GM19467 (cell line): ENCODE results near the gene SIK3.

ENCODE experiments used
- ATAC-seq: cut with Tn5 transposase; IDR thresholded peaks from one replicate; pipeline ENCODE4 v1.9.1; 2021; ENCODE audit warnings: mild to moderate bottlenecking, moderate library complexity; ENCODE audit not compliant: unreplicated experiment

The SIK3 gene

GRCh38 chr11:117110294-117110950 is 12.2 kb upstream of the SIK3 start:
- no peak for ATAC-seq

DNA sequence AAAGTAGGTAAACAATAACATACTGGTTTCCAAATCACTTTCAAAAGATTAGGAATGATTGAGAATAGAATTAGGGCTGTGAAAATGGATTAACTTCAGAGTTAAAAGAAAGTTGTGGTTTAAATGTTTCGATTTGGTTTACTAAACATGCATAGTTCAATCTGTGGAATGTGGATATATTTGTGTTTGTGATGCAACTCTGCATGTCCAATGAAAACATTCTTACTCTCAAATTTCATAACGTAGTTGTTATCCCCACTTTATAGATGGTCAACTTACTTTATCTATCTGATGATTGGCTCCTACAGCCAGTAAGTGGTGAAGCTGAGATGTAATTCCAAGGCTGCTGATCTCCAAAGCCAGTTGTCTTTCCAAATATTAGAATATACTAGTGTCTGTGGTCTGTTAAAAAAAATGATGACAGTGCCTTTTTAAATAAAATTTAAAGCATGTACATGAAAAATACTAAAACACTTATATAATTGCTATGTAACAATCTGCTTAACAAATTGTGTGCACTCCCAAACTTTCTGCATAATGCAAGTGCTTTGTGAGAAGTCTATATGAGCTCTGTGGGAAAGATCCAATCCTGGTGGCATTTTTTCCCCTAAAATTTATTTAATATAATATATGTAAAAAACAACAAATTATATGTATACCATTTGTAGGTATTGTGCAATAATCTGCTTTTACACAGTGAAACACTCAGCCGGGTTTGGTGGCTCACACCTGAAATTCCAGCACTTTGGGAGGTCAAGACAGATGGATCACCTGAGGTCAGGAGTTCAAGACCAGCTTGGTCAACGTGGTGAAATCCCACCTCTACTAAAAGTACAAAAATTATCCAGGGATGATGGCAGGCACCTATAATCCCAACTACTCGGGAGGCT is 9.7 kb upstream of the SIK3 start:
- no peak for ATAC-seq

DNA sequence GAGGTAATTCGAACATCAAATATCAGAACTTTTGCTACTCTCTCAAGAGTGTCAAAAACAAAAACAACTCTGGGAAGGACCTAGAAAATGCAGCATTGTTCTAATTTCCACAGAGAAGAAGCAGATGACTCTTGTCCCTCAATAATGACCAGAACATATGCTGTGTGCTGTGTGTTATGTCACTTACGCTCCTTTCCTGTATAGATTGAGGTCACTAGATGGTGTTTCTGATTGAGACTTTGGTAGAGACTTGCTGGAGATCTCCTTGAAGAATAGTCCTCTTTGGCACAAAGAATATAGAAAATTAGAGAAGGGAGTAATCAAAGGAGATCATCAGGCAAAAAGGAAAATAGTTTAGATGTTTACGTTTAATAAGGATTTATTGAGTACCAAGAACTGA is 2.3 kb upstream of the SIK3 start:
- no peak for ATAC-seq

GRCh38 chr11:117099696-117100095 is 1.5 kb upstream of the SIK3 start:
- ATAC-seq = no peak

GRCh38 chr11:117097389-117098268 is 599 bp downstream of the SIK3 start:
- ATAC-seq = peak; percentile 20

DNA sequence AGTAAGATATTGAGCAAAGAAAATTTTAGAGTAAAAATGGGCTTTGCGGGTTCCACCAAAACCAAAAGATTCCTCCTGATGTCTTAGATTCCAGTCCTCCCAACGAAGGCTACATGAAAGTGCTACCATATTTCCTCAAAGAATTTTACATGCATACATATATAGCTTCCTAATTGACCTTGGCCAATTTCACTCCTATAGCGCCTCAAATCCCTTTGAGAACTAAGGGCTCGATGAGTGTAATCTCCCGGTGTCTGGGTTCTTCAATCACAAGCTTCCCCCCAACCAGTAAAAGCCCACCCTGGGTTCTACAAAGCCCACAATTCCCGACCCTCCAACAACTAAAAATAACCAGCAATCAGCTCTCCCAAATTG is 1.2 kb downstream of the SIK3 start:
- ATAC-seq = no peak

DNA sequence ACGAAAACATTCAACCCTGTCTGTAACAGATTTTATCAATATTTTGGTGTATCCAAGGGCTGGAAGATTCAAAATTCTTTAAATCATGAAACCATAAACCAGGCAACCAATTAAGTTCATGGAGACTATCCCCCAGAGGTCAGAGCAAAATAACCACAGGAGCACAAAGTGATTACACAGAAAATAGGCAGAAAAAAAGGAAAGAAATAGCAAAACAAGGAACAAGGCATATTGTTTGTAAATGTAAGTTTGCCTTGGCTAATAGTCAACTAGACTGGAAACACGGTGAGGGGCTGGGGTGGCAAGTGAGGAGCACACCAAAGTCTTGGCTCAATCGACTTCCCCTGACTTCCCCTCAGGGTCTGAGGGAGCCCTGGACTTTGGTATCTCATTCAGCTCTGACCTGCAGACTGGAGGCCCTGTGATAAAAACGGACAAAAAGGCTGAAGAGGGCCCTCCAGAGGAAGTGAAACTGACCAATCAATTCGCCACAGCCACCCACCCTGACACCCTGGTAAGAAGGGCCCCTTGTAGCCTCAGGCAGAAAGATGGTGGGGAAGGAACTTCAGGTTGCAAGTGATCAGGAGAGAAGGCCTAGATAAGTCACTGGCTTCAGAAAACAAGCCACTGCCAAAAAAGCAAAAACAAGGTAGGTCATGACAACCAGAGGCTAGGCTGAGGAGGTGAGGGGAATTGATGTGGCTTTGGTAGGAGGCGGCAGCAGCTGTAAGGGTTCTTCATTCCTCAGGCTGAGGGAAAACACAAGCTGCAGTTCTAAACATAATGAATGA is 1.8 kb downstream of the SIK3 start:
- no peak for ATAC-seq

GRCh38 chr11:117095284-117096161 is 2.7 kb downstream of the SIK3 start:
- no peak for ATAC-seq

DNA sequence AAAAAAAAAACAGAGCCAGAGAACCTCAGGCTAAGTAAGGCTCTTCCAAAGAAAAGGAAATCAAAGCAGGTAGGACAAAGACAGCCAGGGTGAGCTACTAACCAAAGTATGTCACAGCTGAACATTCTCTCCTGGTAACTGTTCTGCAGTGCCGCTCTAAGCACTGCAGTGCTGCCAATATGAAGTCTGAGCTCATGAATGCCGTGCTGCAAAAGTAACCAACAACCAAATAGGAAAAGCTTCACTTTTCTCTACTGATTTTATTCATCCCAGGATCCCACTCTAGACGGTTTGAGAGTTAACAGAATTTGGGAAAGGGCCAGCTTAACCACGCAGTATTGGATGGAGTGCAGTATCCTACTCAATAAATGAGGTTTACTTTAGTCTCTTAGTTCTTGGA is 3.5 kb downstream of the SIK3 start:
- ATAC-seq = no peak

GRCh38 chr11:117092951-117093590 is 5.2 kb downstream of the SIK3 start:
- no peak for ATAC-seq

DNA sequence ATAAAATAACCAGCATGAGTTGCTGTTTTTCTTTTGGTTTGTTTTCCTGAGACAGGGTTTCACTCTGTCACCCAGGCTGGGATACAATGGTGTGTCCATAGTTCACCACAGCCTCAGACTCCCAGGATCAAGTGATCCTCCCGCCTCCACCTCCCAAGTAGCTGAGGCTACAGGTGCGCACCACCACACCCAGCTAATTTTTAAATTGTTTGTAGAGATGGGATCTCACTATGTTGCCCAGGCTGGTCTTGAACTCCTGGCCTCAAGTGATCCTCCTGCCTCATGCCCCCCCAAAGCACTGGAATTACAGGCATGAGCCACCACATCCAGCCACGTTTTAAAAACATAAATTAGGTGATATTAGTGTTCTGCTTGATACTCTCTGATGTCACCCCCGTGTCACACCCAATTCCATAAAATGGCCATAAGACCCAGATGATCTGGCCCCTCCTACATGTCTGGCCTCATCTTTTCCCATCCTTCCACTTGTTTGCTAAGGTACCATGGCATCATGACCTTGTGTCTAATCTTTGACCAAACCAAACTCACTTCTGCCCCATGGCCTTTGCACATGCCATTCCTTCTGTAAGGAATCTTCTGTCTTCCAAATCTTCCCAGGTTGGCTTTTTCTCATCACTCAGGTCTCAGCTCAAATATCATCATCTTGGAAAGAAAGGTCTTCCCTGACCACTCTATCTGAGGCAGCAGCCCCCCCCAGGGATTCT is 6.3 kb downstream of the SIK3 start:
- no peak for ATAC-seq

- no peak for ATAC-seq
Measured at GRCh38 chr11:117090111-117090706, 8.0 kb downstream of the SIK3 start.

- no peak for ATAC-seq
Measured at GRCh38 chr11:117089685-117090084, 8.5 kb downstream of the SIK3 start.

DNA sequence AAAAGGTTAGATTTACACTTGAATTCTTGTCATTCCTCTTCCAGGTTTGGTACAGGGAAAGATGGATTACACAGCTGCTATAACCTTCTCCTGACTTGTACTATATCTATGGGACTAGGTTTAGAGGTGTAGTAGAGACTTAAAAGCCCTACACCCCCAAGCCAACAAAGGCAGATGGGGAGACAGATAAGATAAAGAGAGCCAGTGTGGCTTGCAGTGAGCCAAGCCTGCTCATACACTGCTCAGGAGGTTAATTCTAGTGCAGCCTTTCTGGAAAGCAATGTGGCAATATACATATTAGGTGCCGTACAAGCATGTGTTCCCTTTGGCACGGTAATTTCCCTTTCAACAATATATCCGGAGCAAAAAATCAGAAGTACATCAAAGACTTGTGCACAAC is 10.8 kb downstream of the SIK3 start:
- ATAC-seq = no peak

GRCh38 chr11:117084992-117085391 is 13.2 kb downstream of the SIK3 start:
- ATAC-seq = no peak

GRCh38 chr11:117083011-117083935 is 15.0 kb downstream of the SIK3 start:
- ATAC-seq = no peak

GRCh38 chr11:117081908-117082307 is 16.3 kb downstream of the SIK3 start:
- no peak for ATAC-seq
